ENCODE data around the gene AK3.
"Not testable (repeated sequence)": the region's sequence is repeated elsewhere in the genome, so short reads cannot be mapped to it uniquely, and the experiment has no call there.

Gene AK3

GRCh38 chr9:4762886-4763541 lies 22.0 kb upstream of the AK3 start:
- POLR2A ChIA-PET (ENCODE audit: low non-redundant PET): interaction anchor here (0.5 kb wide), 1 partner anchor 27 kb away, joined by 8 read pairs; no protein-coding TSS in a partner anchor
- DNase-seq (ENCODE audit: low spot score): no peak
- no peak overlapping the region for H3K27ac ChIP-seq

GRCh38 chr9:4762108-4762885 lies 21.3 kb upstream of the AK3 start:
- DNase-seq (ENCODE audit: low spot score): peak; percentile 27
- TF ChIP-seq, protein P1, sequence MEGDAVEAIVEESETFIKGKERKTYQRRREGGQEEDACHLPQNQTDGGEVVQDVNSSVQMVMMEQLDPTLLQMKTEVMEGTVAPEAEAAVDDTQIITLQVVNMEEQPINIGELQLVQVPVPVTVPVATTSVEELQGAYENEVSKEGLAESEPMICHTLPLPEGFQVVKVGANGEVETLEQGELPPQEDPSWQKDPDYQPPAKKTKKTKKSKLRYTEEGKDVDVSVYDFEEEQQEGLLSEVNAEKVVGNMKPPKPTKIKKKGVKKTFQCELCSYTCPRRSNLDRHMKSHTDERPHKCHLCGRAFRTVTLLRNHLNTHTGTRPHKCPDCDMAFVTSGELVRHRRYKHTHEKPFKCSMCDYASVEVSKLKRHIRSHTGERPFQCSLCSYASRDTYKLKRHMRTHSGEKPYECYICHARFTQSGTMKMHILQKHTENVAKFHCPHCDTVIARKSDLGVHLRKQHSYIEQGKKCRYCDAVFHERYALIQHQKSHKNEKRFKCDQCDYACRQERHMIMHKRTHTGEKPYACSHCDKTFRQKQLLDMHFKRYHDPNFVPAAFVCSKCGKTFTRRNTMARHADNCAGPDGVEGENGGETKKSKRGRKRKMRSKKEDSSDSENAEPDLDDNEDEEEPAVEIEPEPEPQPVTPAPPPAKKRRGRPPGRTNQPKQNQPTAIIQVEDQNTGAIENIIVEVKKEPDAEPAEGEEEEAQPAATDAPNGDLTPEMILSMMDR (conservative IDR thresholded peaks at IDR 0.05; ENCODE audit: low read depth): peak; percentile 77
- no peak overlapping the region for H3K27ac ChIP-seq
- ChIA-PET POLR2A (ENCODE audit: low non-redundant PET) (no interaction called here), CTCF (interaction anchor here (0.5 to 1.2 kb wide), 8 partner anchors 17 to 203 kb away, joined by 3 to 5 read pairs (median 3); no protein-coding TSS in a partner anchor)

More at GRCh38 chr9:4762886-4763541, 22.0 kb upstream of the AK3 start:
- CTCF ChIA-PET: interaction anchor here (0.5 to 1.2 kb wide), 7 partner anchors 17 to 202 kb away, joined by 3 to 5 read pairs (median 3); no protein-coding TSS in a partner anchor
- TF ChIP-seq, protein P1 (conservative IDR thresholded peaks at IDR 0.05; ENCODE audit: low read depth): 0 out of 2 replicates have a peak, but pooled peaks have one; percentile 20

- POLR2A ChIA-PET (ENCODE audit: low non-redundant PET): no interaction called here
- TF ChIP-seq, protein P1 (conservative IDR thresholded peaks at IDR 0.05; ENCODE audit: low read depth): no peak
- DNase-seq (ENCODE audit: low spot score): no peak
Measured at GRCh38 chr9:4760122-4760521, 19.1 kb upstream of the AK3 start.

GRCh38 chr9:4756420-4756819 lies 15.4 kb upstream of the AK3 start:
- DNase-seq (ENCODE audit: low spot score): no peak
- TF ChIP-seq, protein P1 (conservative IDR thresholded peaks at IDR 0.05; ENCODE audit: low read depth): no peak
- H3K27ac ChIP-seq: no peak overlapping the region
- POLR2A ChIA-PET (ENCODE audit: low non-redundant PET): no interaction called here
- CTCF ChIA-PET: no interaction called here

More at GRCh38 chr9:4760122-4760521, 19.1 kb upstream of the AK3 start:
- CTCF ChIA-PET: interaction anchor here (0.6 kb wide), 1 partner anchor 34 kb away, joined by 4 read pairs; no protein-coding TSS in a partner anchor
- no peak overlapping the region for H3K27ac ChIP-seq

DNA sequence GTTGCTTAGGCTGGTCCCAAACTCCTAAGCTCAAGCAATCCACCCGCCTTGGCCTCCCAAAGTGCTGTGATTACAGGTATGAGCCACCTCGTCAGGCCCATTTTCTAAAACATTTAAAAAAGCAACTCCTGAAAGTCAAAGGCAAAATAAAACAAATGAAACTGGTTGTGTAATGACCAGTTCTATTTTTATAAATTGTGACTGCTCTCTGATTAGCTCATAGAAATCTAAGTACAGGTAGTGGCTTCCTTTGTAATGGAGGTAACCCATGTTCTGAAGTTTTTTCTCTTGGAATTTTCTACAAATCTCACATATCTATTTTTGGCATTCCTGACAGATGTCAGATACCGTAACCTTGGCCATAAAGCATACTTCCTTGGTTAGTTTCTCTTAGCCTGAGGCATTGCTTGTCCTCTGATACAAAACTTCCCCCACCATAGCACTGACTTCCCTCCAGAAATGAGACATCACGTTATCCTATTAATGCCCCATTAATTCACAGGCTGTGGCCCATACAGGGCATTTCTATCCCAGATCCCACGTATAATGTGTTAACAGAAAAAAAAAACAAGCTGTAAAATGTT lies 14.1 kb upstream of the AK3 start:
- H3K27ac ChIP-seq: no peak overlapping the region
- POLR2A ChIA-PET (ENCODE audit: low non-redundant PET): no interaction called here
- no peak for DNase-seq (ENCODE audit: low spot score)
- TF ChIP-seq, protein P1 (conservative IDR thresholded peaks at IDR 0.05; ENCODE audit: low read depth): no peak
- CTCF ChIA-PET: no interaction called here

DNA sequence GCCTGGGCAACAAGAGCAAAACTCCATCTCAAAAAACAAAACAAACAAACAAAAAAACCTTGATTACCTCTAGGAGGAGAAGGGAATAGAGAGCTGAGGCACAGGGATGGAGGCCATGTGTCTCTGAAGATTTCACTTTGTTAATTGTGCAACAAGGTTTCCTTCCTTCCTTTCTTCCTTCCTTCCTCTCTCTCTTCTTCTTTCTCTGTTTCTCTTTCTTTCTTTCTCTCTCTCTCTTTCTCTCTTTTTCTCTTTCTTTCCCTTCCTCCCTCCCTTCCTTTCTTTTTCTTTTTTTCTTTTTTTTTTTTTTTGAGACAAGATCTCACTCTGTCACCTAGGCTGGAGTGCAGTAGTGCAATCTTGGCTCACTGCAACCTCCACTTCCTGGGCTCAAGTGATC lies 13.5 kb upstream of the AK3 start:
- DNase-seq (ENCODE audit: low spot score); POLR2A ChIA-PET (ENCODE audit: low non-redundant PET); H3K27ac ChIP-seq: not testable (repeated sequence)
- CTCF ChIA-PET: interaction anchor here (0.6 kb wide), 1 partner anchor 10 kb away, joined by 3 read pairs; no protein-coding TSS in a partner anchor

Data from RWPE1 (cell line).